Progenitor cell of endocrine pancreas (in vitro differentiated cells): Measurements from ENCODE around the gene MARK4. TPM values are rescaled to one million over a fixed set of nuclear protein-coding genes. Genes with fewer than 3 reads are reported as not detected.

Experiments used
- DNase-seq: peaks from one replicate; pipeline ENCODE4 v3.0.0; 2021; ENCODE audit warnings: low spot score; ENCODE audit not compliant: unreplicated experiment
- H3K27ac Mint-ChIP-seq: 2 replicates; pipeline ENCODE4 v1.8.0; 2021; ENCODE audit warnings: mild to moderate bottlenecking, moderate library complexity, mixed read lengths
- H3K27me3 Mint-ChIP-seq: 2 replicates; pipeline ENCODE4 v1.8.0; 2021; ENCODE audit warnings: mixed read lengths
- H3K36me3 Mint-ChIP-seq: 2 replicates; pipeline ENCODE4 v1.8.0; 2022; ENCODE audit warnings: mixed read lengths; ENCODE audit not compliant: insufficient read depth
- H3K4me1 Mint-ChIP-seq: 2 replicates; pipeline ENCODE4 v1.8.0; 2021; ENCODE audit warnings: low read depth, mixed read lengths
- H3K4me3 Mint-ChIP-seq: 2 replicates; pipeline ENCODE4 v1.8.0; 2021; ENCODE audit warnings: low read depth, mild to moderate bottlenecking, moderate library complexity, mixed read lengths
- H3K9me3 Mint-ChIP-seq: 2 replicates; pipeline ENCODE4 v1.8.0; 2021; ENCODE audit warnings: low read depth, mixed read lengths
- CTCF ChIP-seq: fragments of 200-600 bp; sonication (generic); IDR thresholded peaks from one replicate; pipeline ENCODE4 v1.5.0; 2021; ENCODE audit warnings: antibody characterized with exemption, mild to moderate bottlenecking; ENCODE audit not compliant: unreplicated experiment
- total RNA-seq: library from RNA; stranded (reverse); gene quantifications from 2 replicates; pipeline ENCODE4 v1.2.1, GENCODE V29; 2021

MARK4 gene
- total RNA-seq, 1 donor from 2014 or later, result 60.4 TPM

- no peak for DNase-seq
- Mint-ChIP-seq H3K27ac (no peak overlapping the region), H3K27me3 (peaks cover 34% of the 10 kb centered on the region), H3K4me3 (no peak overlapping the region), H3K4me1 (peaks cover 3% of the 10 kb centered on the region), H3K36me3 (no peaks in the 10 kb centered on the region), H3K9me3 (no peaks in the 10 kb centered on the region)
- no peak for TF ChIP-seq CTCF
Observed at GRCh38 chr19:45340899-45341453, 89.9 kb downstream of the MARK4 start.

GRCh38 chr19:45342911-45343310 lies 91.8 kb downstream of the MARK4 start:
- TF ChIP-seq CTCF, result no peak
- Mint-ChIP-seq H3K27me3 (peaks cover 34% of the 10 kb centered on the region), H3K36me3 (no peaks in the 10 kb centered on the region), H3K4me1 (peaks cover 3% of the 10 kb centered on the region), H3K27ac (no peak overlapping the region), H3K4me3 (no peak overlapping the region), H3K9me3 (no peaks in the 10 kb centered on the region)
- no peak for DNase-seq

- peaks cover 26% of the 10 kb centered on the region for H3K27me3 Mint-ChIP-seq
- H3K4me1 Mint-ChIP-seq, result peaks cover 3% of the 10 kb centered on the region
- H3K36me3 Mint-ChIP-seq, result no peaks in the 10 kb centered on the region
- no peak for TF ChIP-seq CTCF
- H3K27ac Mint-ChIP-seq, result no peak overlapping the region
- DNase-seq, result no peak
- H3K9me3 Mint-ChIP-seq, result no peaks in the 10 kb centered on the region
- H3K4me3 Mint-ChIP-seq, result no peak overlapping the region
Observed at GRCh38 chr19:45344621-45345505, 93.8 kb downstream of the MARK4 start.

- H3K4me1 Mint-ChIP-seq, result peaks cover 2% of the 10 kb centered on the region
- no peak overlapping the region for H3K4me3 Mint-ChIP-seq
- DNase-seq, result no peak
Observed at GRCh38 chr19:45345506-45345860, 94.4 kb downstream of the MARK4 start.

GRCh38 chr19:45346449-45346848 lies 95.4 kb downstream of the MARK4 start:
- no peak for TF ChIP-seq CTCF
- peaks cover 1% of the 10 kb centered on the region for H3K36me3 Mint-ChIP-seq
- H3K4me1 Mint-ChIP-seq, result peaks cover 2% of the 10 kb centered on the region
- H3K27me3 Mint-ChIP-seq, result peaks cover 21% of the 10 kb centered on the region
- H3K4me3 Mint-ChIP-seq, result no peak overlapping the region
- H3K9me3 Mint-ChIP-seq, result no peaks in the 10 kb centered on the region
- no peak overlapping the region for H3K27ac Mint-ChIP-seq
- no peak for DNase-seq

More at GRCh38 chr19:45345506-45345860, 94.4 kb downstream of the MARK4 start:
- TF ChIP-seq CTCF, result no peak
- Mint-ChIP-seq H3K9me3 (no peaks in the 10 kb centered on the region), H3K27ac (no peak overlapping the region), H3K27me3 (peaks cover 21% of the 10 kb centered on the region), H3K36me3 (no peaks in the 10 kb centered on the region)
